ENCODE measurements around the gene LRWD1.
A peak's percentile ranks its signal among the peaks of the same experiment; 100 is the strongest.

LRWD1 gene

DNA sequence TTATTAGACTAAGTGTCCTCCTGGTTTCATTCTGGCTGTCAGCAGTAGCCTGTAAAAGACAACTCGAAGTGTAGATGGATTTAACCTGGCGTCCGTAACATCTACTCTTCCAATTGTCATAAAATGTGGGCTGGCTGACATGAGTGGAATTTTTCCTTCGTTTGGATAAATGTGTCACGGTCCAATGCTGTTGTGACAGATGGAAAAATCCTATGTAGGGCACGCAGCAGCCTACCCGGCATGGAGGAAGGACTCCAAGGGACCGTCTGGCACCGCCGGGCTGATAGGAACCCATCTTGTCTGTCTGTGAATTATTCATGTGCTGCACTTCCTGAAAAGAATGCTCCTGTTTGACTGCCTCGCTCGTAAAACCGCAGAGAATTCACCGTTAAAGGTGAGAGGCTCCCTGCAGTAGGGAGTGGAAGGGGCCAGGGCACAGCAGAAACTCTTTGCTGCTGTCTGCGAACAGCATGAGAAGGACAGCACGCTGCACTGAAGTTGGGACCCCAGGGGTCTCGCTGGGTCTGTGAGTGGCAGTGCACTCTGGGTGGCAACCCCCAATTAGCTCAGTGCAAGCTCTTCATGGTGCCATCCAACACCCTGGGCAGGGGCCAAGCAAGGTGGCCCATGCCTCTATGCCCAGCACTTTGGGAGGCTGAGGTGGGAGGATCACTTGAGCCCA is 33.0 kb upstream of the LRWD1 start (continued):
- TF ChIP-seq ZNF335 (tag by site-specific recombination; conservative IDR thresholded peaks at IDR 0.05) (peak; percentile 70), ZNF560 (tag by site-specific recombination; IDR thresholded peaks at IDR 0.05; ENCODE audit: borderline replicate concordance) (no peak), ZBTB20 (tag by site-specific recombination; IDR thresholded peaks at IDR 0.05) (peak; percentile 60), ZNF2 (tag by site-specific recombination; IDR thresholded peaks at IDR 0.05) (no peak; the same call in 1 of the 2 replicates), ZFP37 (tag by site-specific recombination; IDR thresholded peaks at IDR 0.05) (no peak), YY1 (tag by site-specific recombination; IDR thresholded peaks at IDR 0.05) (no peak), ZNF555 (tag by site-specific recombination; conservative IDR thresholded peaks at IDR 0.05) (no peak), ZNF423 (tag by site-specific recombination; IDR thresholded peaks at IDR 0.05) (no peak), ZNF366 (tag by site-specific recombination; conservative IDR thresholded peaks at IDR 0.05) (peak; percentile 69), ZSCAN30 (tag by site-specific recombination; IDR thresholded peaks at IDR 0.05) (peak; percentile 98), MEIS1 (CRISPR knock-in tag; IDR thresholded peaks at IDR 0.05; ENCODE audit: borderline replicate concordance) (no peak), ZBTB8A (tag by site-specific recombination; IDR thresholded peaks at IDR 0.05) (no peak), ZNF501 (tag by site-specific recombination; IDR thresholded peaks at IDR 0.05) (no peak), ZNF626 (tag by site-specific recombination; IDR thresholded peaks at IDR 0.05) (no peak), ZNF416 (tag by site-specific recombination; IDR thresholded peaks at IDR 0.05) (no peak)
- TF ChIP-seq, protein P1, sequence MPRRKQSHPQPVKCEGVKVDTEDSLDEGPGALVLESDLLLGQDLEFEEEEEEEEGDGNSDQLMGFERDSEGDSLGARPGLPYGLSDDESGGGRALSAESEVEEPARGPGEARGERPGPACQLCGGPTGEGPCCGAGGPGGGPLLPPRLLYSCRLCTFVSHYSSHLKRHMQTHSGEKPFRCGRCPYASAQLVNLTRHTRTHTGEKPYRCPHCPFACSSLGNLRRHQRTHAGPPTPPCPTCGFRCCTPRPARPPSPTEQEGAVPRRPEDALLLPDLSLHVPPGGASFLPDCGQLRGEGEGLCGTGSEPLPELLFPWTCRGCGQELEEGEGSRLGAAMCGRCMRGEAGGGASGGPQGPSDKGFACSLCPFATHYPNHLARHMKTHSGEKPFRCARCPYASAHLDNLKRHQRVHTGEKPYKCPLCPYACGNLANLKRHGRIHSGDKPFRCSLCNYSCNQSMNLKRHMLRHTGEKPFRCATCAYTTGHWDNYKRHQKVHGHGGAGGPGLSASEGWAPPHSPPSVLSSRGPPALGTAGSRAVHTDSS (tag by site-specific recombination; IDR thresholded peaks at IDR 0.05), result no peak
- TF ChIP-seq, protein P2, sequence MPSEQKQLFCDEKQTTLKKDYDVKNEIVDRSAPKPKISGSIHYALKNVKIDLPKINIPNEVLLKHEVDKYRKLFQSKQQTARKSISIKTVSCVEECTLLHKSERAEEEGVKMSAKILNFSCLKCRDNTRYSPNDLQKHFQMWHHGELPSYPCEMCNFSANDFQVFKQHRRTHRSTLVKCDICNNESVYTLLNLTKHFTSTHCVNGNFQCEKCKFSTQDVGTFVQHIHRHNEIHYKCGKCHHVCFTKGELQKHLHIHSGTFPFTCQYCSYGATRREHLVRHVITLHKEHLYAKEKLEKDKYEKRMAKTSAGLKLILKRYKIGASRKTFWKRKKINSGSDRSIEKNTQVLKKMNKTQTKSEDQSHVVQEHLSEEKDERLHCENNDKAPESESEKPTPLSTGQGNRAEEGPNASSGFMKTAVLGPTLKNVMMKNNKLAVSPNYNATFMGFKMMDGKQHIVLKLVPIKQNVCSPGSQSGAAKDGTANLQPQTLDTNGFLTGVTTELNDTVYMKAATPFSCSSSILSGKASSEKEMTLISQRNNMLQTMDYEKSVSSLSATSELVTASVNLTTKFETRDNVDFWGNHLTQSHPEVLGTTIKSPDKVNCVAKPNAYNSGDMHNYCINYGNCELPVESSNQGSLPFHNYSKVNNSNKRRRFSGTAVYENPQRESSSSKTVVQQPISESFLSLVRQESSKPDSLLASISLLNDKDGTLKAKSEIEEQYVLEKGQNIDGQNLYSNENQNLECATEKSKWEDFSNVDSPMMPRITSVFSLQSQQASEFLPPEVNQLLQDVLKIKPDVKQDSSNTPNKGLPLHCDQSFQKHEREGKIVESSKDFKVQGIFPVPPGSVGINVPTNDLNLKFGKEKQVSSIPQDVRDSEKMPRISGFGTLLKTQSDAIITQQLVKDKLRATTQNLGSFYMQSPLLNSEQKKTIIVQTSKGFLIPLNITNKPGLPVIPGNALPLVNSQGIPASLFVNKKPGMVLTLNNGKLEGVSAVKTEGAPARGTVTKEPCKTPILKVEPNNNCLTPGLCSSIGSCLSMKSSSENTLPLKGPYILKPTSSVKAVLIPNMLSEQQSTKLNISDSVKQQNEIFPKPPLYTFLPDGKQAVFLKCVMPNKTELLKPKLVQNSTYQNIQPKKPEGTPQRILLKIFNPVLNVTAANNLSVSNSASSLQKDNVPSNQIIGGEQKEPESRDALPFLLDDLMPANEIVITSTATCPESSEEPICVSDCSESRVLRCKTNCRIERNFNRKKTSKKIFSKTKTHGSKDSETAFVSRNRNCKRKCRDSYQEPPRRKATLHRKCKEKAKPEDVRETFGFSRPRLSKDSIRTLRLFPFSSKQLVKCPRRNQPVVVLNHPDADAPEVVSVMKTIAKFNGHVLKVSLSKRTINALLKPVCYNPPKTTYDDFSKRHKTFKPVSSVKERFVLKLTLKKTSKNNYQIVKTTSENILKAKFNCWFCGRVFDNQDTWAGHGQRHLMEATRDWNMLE (tag by site-specific recombination; conservative IDR thresholded peaks at IDR 0.05; ENCODE audit: low read depth), result no peak
- TF ChIP-seq, protein P3, sequence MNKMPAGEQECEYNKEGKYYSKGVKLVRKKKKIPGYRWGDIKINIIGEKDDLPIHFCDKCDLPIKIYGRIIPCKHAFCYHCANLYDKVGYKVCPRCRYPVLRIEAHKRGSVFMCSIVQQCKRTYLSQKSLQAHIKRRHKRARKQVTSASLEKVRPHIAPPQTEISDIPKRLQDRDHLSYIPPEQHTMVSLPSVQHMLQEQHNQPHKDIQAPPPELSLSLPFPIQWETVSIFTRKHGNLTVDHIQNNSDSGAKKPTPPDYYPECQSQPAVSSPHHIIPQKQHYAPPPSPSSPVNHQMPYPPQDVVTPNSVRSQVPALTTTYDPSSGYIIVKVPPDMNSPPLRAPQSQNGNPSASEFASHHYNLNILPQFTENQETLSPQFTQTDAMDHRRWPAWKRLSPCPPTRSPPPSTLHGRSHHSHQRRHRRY (tag by site-specific recombination; IDR thresholded peaks at IDR 0.05), result no peak
- TF ChIP-seq, protein P4, sequence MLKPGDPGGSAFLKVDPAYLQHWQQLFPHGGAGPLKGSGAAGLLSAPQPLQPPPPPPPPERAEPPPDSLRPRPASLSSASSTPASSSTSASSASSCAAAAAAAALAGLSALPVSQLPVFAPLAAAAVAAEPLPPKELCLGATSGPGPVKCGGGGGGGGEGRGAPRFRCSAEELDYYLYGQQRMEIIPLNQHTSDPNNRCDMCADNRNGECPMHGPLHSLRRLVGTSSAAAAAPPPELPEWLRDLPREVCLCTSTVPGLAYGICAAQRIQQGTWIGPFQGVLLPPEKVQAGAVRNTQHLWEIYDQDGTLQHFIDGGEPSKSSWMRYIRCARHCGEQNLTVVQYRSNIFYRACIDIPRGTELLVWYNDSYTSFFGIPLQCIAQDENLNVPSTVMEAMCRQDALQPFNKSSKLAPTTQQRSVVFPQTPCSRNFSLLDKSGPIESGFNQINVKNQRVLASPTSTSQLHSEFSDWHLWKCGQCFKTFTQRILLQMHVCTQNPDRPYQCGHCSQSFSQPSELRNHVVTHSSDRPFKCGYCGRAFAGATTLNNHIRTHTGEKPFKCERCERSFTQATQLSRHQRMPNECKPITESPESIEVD (tag by site-specific recombination; IDR thresholded peaks at IDR 0.05), result no peak
- TF ChIP-seq, protein P5, sequence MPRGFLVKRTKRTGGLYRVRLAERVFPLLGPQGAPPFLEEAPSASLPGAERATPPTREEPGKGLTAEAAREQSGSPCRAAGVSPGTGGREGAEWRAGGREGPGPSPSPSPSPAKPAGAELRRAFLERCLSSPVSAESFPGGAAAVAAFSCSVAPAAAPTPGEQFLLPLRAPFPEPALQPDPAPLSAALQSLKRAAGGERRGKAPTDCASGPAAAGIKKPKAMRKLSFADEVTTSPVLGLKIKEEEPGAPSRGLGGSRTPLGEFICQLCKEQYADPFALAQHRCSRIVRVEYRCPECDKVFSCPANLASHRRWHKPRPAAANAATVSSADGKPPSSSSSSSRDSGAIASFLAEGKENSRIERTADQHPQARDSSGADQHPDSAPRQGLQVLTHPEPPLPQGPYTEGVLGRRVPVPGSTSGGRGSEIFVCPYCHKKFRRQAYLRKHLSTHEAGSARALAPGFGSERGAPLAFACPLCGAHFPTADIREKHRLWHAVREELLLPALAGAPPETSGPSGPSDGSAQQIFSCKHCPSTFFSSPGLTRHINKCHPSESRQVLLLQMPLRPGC (tag by site-specific recombination; IDR thresholded peaks at IDR 0.05), result no peak
- TF ChIP-seq, protein P6, sequence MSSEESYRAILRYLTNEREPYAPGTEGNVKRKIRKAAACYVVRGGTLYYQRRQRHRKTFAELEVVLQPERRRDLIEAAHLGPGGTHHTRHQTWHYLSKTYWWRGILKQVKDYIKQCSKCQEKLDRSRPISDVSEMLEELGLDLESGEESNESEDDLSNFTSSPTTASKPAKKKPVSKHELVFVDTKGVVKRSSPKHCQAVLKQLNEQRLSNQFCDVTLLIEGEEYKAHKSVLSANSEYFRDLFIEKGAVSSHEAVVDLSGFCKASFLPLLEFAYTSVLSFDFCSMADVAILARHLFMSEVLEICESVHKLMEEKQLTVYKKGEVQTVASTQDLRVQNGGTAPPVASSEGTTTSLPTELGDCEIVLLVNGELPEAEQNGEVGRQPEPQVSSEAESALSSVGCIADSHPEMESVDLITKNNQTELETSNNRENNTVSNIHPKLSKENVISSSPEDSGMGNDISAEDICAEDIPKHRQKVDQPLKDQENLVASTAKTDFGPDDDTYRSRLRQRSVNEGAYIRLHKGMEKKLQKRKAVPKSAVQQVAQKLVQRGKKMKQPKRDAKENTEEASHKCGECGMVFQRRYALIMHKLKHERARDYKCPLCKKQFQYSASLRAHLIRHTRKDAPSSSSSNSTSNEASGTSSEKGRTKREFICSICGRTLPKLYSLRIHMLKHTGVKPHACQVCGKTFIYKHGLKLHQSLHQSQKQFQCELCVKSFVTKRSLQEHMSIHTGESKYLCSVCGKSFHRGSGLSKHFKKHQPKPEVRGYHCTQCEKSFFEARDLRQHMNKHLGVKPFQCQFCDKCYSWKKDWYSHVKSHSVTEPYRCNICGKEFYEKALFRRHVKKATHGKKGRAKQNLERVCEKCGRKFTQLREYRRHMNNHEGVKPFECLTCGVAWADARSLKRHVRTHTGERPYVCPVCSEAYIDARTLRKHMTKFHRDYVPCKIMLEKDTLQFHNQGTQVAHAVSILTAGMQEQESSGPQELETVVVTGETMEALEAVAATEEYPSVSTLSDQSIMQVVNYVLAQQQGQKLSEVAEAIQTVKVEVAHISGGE (tag by site-specific recombination; conservative IDR thresholded peaks at IDR 0.05; ENCODE audit: low read depth), result no peak
- TF ChIP-seq, protein P7, sequence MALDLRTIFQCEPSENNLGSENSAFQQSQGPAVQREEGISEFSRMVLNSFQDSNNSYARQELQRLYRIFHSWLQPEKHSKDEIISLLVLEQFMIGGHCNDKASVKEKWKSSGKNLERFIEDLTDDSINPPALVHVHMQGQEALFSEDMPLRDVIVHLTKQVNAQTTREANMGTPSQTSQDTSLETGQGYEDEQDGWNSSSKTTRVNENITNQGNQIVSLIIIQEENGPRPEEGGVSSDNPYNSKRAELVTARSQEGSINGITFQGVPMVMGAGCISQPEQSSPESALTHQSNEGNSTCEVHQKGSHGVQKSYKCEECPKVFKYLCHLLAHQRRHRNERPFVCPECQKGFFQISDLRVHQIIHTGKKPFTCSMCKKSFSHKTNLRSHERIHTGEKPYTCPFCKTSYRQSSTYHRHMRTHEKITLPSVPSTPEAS (tag by site-specific recombination; IDR thresholded peaks at IDR 0.05), result no peak
